ENCODE data around the gene POLR3H. TPM values are rescaled to one million over a fixed set of nuclear protein-coding genes. Genes with fewer than 3 reads are reported as not detected.
A peak's percentile ranks its signal among the peaks of the same experiment; 100 is the strongest.

POLR3H gene
- polyA plus RNA-seq, 1 donor from 2014 or later, result 15.9 TPM

DNA sequence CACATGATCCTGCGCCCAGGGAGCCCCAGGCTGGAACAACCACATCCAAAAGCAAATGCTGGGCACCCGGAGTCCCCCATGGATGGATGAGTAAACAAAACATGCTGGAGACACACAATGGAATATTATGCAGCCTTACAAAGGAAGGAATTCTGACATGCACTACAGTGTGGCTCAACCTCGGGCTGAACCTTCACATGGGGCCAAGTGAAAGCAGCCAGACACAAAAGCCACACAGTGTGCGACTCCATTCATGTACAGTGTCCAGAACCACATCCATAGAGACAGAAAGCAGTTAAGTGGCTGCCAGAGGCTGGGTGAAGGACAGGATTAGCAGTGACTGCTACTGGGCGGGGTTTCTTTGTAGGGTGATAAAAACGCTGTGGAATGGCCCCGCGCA lies 10.1 kb downstream of the POLR3H start:
- Mint-ChIP-seq H3K9me3 (no peaks in the 10 kb centered on the region), H3K4me1 (peaks cover 0 to 5% (median 0%) of the 10 kb centered on the region in 3 donors), H3K27me3 (no peaks in the 10 kb centered on the region), H3K36me3 (peaks cover 1% of the 10 kb centered on the region), H3K27ac (no peak overlapping the region), H3K4me3 (no peak overlapping the region)

DNA sequence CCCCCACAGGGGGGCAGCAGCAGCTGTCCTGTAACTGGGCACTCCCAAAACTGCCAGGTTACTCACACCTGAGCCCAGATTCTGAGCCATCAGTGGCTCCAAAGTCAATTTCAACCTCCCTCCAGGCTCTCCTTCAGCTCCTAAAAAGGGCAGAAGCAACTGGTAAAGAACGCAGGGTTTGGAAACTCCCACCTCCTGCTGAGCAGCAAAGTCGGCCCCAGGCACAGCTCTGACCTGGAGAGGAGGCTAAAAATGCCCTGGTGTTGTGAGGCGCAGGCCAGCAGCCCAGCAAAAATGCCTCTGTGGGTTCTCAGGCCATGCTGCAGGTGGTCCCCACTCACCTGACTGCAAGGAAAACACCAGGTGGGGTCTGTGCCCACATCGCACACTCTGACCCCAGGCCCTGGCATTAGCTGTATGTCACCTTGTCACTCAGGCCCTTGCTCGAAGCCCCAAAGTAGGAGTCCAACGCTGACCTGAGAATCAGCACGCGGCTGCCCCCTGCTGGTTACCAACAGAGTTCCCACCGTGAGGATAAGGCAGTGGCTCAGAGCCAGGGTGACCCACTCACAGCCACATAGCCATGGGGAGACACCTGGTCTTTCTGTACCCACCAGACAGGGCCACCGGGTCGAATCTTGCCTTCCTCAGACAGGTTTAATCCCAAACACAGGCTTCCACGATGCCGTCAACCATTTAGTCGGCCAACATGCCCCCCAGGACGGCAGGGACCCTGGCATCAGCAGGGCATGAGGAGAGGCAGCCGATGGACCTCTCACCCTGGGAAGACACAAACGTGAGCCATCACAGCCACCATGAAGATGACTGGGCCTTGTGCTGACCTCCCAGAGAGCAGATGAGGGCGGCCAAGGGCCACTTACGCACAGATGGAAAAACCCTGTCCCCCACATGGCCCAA lies 11.1 kb downstream of the POLR3H start:
- Mint-ChIP-seq H3K4me3 (peak overlapping the region in 1 of 4 donors; percentile 50), H3K9me3 (no peaks in the 10 kb centered on the region), H3K27me3 (no peaks in the 10 kb centered on the region), H3K27ac (peak overlapping the region in 2 of 3 donors; percentile 82 to 85), H3K36me3 (peaks cover 1% of the 10 kb centered on the region), H3K4me1 (peaks cover 0 to 5% (median 3%) of the 10 kb centered on the region in 3 donors)

- Mint-ChIP-seq H3K9me3 (no peaks in the 10 kb centered on the region), H3K36me3 (peaks cover 1% of the 10 kb centered on the region), H3K27ac (no peak overlapping the region), H3K4me3 (no peak overlapping the region), H3K27me3 (no peaks in the 10 kb centered on the region), H3K4me1 (peaks cover 0 to 5% (median 3%) of the 10 kb centered on the region in 3 donors)
Measured at GRCh38 chr22:41531715-41532477, 12.4 kb downstream of the POLR3H start.

DNA sequence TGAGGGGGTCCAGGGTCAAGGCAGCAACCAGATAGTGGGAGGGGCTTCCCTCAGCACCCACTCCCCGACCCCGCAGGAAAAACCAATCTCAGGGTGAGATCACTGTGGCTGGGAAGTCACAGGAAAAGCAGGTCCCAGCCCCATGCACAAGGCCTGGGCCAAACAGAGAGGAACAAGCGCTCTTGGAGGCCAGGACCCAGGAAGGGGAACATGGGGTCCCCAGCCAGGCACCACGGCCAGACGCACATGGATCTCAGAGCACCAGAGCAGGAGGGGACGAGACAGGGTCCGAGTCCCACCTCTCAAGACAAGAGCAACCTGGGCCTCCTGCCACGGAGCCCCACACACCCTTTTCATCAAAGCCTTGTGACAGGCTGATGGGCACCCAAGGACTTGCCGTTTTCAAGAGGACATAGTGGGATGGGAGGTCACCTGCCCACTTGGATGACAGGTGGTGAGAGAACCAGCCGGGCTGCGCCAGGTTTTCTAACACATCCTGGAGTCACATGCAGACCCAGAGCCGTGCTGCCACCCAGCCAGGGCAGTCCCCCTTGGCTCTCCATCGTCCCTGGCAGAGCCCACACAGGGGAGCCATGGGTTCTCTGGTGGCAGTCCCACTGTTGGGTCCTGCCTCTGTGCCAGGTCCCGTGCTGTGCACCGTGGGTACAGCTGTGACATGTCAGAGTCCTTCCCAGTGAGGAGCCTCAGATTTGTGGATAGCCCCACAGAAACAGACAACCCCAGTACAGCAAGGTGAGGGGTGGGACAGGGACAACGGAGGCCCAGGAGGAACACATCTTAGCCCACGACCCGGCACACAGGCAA lies 13.2 kb downstream of the POLR3H start:
- H3K27me3 Mint-ChIP-seq, result no peaks in the 10 kb centered on the region
- H3K9me3 Mint-ChIP-seq, result no peaks in the 10 kb centered on the region
- peaks cover 1% of the 10 kb centered on the region for H3K36me3 Mint-ChIP-seq
- H3K4me3 Mint-ChIP-seq, result no peak overlapping the region
- peak overlapping the region in 1 of 3 donors; percentile 68 for H3K27ac Mint-ChIP-seq
- H3K4me1 Mint-ChIP-seq, result peaks cover 2 to 5% (median 3%) of the 10 kb centered on the region in 3 donors

DNA sequence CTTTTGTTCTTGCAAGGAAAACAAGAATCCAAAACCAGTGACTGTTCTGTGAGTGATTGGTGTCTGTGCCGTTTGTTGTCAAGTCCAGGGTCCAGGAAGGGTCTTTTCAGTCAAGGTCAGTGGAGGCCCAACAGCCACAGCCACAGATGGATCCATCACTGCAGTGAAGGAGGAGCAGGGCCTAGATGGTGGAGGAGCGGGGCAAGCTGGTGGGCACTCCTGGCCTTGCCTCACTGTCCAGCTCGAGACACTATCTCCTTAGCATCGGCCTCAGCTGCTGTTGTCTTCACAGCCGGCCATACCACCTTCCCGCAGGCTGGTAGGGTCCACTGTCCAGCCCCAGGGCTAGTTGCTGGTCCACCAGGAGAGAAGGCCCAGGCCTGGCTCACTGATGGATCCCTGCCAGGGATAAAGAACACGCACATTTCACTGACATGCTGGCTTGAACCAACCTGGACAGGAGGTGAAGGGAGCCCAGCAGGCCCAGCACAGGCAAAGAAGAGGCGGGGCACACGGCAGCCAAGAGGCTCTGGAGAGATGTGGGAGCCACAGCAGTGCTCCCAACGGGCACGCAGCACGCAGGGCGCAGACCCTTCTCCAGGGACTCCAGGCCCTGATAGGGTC lies 15.2 kb downstream of the POLR3H start:
- Mint-ChIP-seq H3K9me3 (no peaks in the 10 kb centered on the region), H3K27me3 (no peaks in the 10 kb centered on the region), H3K36me3 (peaks cover 1% of the 10 kb centered on the region), H3K4me1 (peaks cover 3 to 7% (median 5%) of the 10 kb centered on the region in 3 donors), H3K4me3 (peak overlapping the region in 1 of 4 donors; percentile 8), H3K27ac (no peak overlapping the region)

GRCh38 chr22:41528132-41528766 lies 16.0 kb downstream of the POLR3H start:
- Mint-ChIP-seq H3K4me1 (peaks cover 3 to 7% (median 3%) of the 10 kb centered on the region in 3 donors), H3K9me3 (no peaks in the 10 kb centered on the region), H3K27me3 (no peaks in the 10 kb centered on the region), H3K4me3 (peak overlapping the region in 1 of 4 donors; percentile 8), H3K27ac (no peak overlapping the region), H3K36me3 (peaks cover 1% of the 10 kb centered on the region)

GRCh38 chr22:41526830-41527799 lies 17.2 kb downstream of the POLR3H start:
- no peaks in the 10 kb centered on the region for H3K27me3 Mint-ChIP-seq
- H3K27ac Mint-ChIP-seq, result peak overlapping the region in 2 of 3 donors; percentile 73 to 83
- peak overlapping the region in 1 of 4 donors; percentile 48 for H3K4me3 Mint-ChIP-seq
- H3K9me3 Mint-ChIP-seq, result no peaks in the 10 kb centered on the region
- H3K4me1 Mint-ChIP-seq, result peaks cover 0 to 7% (median 3%) of the 10 kb centered on the region in 3 donors
- H3K36me3 Mint-ChIP-seq, result peaks cover 2% of the 10 kb centered on the region

GRCh38 chr22:41526226-41526829 lies 17.9 kb downstream of the POLR3H start:
- H3K36me3 Mint-ChIP-seq, result peaks cover 2% of the 10 kb centered on the region
- peak overlapping the region; percentile 53 to 83 (median 73) for H3K27ac Mint-ChIP-seq
- peak overlapping the region in 2 of 4 donors; percentile 48 to 65 for H3K4me3 Mint-ChIP-seq
- H3K27me3 Mint-ChIP-seq, result no peaks in the 10 kb centered on the region
- H3K4me1 Mint-ChIP-seq, result peaks cover 0 to 7% (median 3%) of the 10 kb centered on the region in 3 donors
- no peaks in the 10 kb centered on the region for H3K9me3 Mint-ChIP-seq

- Mint-ChIP-seq H3K4me1 (peaks cover 0 to 7% (median 3%) of the 10 kb centered on the region in 3 donors), H3K27me3 (no peaks in the 10 kb centered on the region), H3K4me3 (no peak overlapping the region), H3K36me3 (peaks cover 2% of the 10 kb centered on the region), H3K9me3 (no peaks in the 10 kb centered on the region), H3K27ac (peak overlapping the region in 2 of 3 donors; percentile 53 to 90)
Measured at GRCh38 chr22:41525450-41526225, 18.6 kb downstream of the POLR3H start.

DNA sequence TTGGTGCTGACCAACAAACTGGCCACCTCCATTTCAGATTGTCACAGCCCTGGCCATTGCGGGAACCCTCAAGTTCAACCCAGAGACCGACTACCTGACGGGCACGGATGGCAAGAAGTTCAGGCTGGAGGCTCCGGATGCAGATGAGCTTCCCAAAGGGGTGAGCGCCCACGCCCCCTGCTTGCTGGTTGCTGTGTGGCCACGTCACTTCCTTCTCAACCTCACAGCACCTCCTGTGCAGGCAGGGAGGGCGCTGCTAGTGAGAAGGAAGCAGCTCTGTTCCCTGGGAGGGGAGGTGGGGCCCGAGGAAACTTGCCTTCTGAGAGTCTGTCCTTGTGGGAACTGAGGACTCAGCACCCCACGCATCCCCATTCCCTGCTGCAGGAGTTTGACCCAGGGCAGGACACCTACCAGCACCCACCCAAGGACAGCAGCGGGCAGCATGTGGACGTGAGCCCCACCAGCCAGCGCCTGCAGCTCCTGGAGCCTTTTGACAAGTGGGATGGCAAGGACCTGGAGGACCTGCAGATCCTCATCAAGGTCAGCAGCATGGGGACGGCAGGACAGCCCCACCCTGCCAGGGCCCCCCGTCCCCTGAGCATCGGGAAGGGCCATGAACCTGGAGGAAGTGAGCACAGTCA lies 19.3 kb downstream of the POLR3H start:
- Mint-ChIP-seq H3K36me3 (peaks cover 2% of the 10 kb centered on the region), H3K4me1 (peaks cover 0 to 7% (median 3%) of the 10 kb centered on the region in 3 donors), H3K4me3 (no peak overlapping the region), H3K9me3 (no peaks in the 10 kb centered on the region), H3K27ac (peak overlapping the region in 1 of 3 donors; percentile 56), H3K27me3 (no peaks in the 10 kb centered on the region)

DNA sequence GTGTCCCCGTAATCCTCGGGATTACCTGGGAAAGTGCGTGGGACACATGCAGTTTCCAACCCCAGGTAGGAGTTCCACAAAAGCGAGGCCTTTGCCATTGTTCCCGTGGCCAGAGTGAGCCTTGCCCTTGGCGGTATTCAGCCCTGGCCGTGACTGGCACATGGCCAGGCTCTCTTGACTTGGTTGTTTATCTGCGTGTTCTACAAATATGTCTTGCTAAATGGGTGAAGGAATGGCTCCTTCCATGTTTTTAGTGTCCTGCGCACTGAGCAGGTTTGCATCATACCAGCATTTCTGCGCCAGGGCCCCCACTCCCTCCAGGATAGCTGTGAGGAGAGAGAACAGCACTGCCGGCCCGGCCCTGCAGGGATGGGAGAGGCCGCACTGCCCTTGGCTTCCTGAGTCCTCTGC lies 20.0 kb downstream of the POLR3H start:
- H3K4me3 Mint-ChIP-seq, result no peak overlapping the region
- H3K9me3 Mint-ChIP-seq, result no peaks in the 10 kb centered on the region
- H3K27ac Mint-ChIP-seq, result no peak overlapping the region
- H3K4me1 Mint-ChIP-seq, result peaks cover 0 to 7% (median 3%) of the 10 kb centered on the region in 3 donors
- H3K27me3 Mint-ChIP-seq, result no peaks in the 10 kb centered on the region
- peaks cover 2% of the 10 kb centered on the region for H3K36me3 Mint-ChIP-seq
